Measurements from ENCODE around the gene LAMA2.

DNA sequence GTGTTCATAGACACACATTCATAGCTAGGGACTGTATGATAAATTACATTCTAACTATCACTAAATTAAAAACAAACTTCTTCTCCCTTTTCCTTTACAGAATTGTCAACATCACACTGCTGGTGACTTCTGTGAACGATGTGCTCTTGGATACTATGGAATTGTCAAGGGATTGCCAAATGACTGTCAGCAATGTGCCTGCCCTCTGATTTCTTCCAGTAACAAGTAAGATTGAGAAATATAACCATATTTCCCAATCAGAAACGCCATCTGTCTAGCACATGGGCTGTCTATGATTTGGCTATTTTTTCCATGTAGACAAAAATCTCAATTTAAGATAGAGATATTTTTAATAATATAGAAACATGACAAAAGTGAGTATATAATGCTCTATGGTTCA is 459.3 kb downstream of the LAMA2 start:
- TF ChIP-seq, protein P1, sequence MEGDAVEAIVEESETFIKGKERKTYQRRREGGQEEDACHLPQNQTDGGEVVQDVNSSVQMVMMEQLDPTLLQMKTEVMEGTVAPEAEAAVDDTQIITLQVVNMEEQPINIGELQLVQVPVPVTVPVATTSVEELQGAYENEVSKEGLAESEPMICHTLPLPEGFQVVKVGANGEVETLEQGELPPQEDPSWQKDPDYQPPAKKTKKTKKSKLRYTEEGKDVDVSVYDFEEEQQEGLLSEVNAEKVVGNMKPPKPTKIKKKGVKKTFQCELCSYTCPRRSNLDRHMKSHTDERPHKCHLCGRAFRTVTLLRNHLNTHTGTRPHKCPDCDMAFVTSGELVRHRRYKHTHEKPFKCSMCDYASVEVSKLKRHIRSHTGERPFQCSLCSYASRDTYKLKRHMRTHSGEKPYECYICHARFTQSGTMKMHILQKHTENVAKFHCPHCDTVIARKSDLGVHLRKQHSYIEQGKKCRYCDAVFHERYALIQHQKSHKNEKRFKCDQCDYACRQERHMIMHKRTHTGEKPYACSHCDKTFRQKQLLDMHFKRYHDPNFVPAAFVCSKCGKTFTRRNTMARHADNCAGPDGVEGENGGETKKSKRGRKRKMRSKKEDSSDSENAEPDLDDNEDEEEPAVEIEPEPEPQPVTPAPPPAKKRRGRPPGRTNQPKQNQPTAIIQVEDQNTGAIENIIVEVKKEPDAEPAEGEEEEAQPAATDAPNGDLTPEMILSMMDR (IDR thresholded peaks at IDR 0.05): no peak
- no peak for TF ChIP-seq POLR2A (IDR thresholded peaks at IDR 0.05)

All from testis (tissue), 2 donors.